A549 treated with RU486 at 1 μM for 4 hours (cell line): ENCODE measurements around the gene SHQ1. TPM values are rescaled to one million over a fixed set of nuclear protein-coding genes. Genes with fewer than 3 reads are reported as not detected.

Experiments
- total RNA-seq: library from RNA; stranded (reverse); fragments of 200-300 nt; extraction: Qiagen RNA extraction; gene quantifications from 5 replicates; pipeline ENCODE4 v1.2.3, GENCODE V29; 2022; ENCODE audit warnings: low read depth

The SHQ1 gene
- 17.7 to 19.6 TPM (median 18.7 TPM) in 5 replicates for total RNA-seq

DNA sequence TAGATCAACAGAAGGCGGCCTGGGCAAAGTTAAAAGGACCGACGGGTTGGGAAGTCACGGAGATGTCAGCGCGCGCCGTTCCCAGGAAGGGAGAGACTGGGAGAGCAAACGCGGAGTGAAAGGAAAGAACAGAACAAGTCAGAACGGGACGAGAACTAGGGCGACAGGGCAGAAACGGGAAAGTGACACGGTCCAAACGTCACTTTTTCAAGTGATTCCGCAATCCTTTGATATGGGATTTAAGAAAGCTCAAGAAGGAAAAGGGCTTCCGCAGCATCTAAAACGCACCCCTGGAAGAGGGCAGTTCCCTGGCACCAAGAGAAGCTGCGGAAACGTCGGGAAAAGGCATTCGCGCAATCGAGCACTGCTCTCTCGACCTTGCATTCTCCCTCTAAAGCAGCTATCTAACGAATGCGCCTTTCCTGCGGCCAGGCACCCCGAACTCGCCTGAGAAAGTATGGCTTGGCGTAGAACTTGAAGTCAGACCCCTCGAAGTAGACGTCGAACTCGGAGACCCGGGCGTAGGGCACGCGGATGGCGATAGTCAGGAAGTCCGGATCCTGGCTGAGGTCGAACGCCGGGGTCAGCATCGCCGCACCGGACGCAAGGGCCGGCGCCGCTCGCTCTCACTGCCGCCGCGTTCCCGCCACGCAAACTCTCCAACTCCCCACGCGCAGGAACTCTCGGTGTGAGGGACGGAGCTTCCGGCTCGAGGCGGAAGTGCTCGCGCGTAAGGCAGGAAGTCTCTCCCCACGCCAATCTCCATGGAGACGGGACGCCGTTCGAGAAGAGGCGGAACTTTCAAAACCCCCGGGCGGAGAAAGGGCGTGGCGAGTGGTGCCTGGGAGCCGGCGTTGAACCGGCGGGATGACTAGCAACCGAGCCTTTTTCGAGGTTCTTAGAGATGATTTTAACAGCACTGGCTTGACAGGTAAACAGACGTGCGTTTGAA, at the start of gene SHQ1:
TSS of gene SHQ1 (minus strand) at position 695 of the 952 bp plus-strand sequence. CDS start at position 590, 105 bp downstream.

DNA sequence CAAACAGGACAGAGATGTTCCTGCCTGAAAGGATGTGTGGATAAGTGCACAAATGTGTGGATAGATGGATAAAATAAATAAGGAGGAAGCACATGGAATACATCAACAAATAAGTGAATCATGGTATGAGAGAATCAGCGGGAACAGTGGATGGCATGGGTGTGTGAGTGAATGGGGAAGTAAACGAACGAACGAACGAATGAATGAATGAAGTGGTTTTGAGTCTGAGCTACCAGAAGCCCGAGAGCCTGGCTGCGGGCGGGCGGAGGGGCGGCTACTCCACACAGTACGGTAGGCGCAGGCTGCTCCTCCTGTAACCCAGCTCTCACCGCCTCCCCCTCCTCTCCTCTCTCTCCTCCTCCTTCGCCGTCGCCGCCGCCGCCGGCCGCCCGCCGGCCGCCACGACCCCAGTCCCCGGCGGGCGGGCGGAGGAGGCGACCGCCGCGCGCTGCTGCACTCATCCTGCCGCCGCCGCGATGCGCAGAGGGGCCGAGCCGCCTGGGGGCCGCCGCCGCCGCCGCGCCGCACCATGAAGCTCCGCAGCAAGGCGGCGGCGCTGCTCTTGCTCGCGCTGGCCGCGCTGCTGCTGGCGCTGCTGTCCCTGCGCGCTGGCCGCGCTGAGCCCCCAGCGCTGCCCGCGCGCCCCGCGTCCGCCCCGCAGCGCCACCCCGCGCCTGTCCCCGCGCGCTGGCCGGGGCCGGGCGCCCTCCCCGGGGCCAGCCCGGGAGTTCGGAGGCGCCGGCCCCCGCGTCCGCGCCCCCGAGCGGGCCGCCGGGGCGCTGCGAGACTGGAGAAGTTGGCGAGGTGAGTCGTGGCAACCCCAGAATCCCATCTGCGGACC, 39.7 kb upstream of the SHQ1 start, which contains the start of gene GXYLT2:
TSS of gene GXYLT2 (plus strand) at position 342 of the 841 bp plus-strand sequence. CDS start at position 530, 188 bp downstream.

Other genes starting within 250 kb of the SHQ1 start
- 1.0 to 1.5 TPM (median 1.2 TPM) in 5 replicates for gene GXYLT2, start 39.6 kb upstream of the SHQ1 start, total RNA-seq
- gene PPP4R2, start 148.4 kb upstream of the SHQ1 start, total RNA-seq: 35.7 to 44.5 TPM (median 38.4 TPM) in 5 replicates
- 0.25 to 0.65 TPM (median 0.57 TPM) in 5 replicates for gene EBLN2, start 213.2 kb upstream of the SHQ1 start, total RNA-seq